ENCODE results near the gene LCNL1. TPM values are rescaled to one million over a fixed set of nuclear protein-coding genes. Genes with fewer than 3 reads are reported as not detected.

The LCNL1 gene
- total RNA-seq, 2 donors from 2014 or later: 1.4 to 2.2 TPM

GRCh38 chr9:137015976-137016375, 33.2 kb downstream of the LCNL1 start:
- TF ChIP-seq CTCF (conservative IDR thresholded peaks at IDR 0.05): no peak
- H3K4me1 Mint-ChIP-seq: no peaks in the 10 kb centered on the region
- Histone ChIP-seq H3K36me3 (ENCODE audit: control insufficient read depth, insufficient read depth, low read length) (no peaks in the 10 kb centered on the region), H3K4me1 (ENCODE audit: control insufficient read depth, insufficient read depth, low read length) (no peaks in the 10 kb centered on the region), H3K27me3 (ENCODE audit: control insufficient read depth, insufficient read depth, low read length, poor library complexity, severe bottlenecking) (no peaks in the 10 kb centered on the region), H3K9me3 (ENCODE audit: control insufficient read depth, low read length) (no peaks in the 10 kb centered on the region), H3K9ac (ENCODE audit: extremely low read depth, low read length, poor library complexity, severe bottlenecking) (no peak overlapping the region), H3K27ac (ENCODE audit: low read depth, low read length) (no peak overlapping the region), H3K4me3 (ENCODE audit: low read length) (no peak overlapping the region)
- H3K27ac Mint-ChIP-seq: no peak overlapping the region
- H3K9me3 Mint-ChIP-seq: peaks cover 1% of the 10 kb centered on the region
- H3K4me3 Mint-ChIP-seq: no peak overlapping the region
- 96 to 97% methylated on average over 13 to 21 of the region's 21 CpGs for WGBS, 2 experiments (ENCODE audit: insufficient coverage in 1 of 2, insufficient read length in 1 of 2)
- H3K27me3 Mint-ChIP-seq (ENCODE audit: insufficient read depth): no peaks in the 10 kb centered on the region
- no peak for DNase-seq
- H3K36me3 Mint-ChIP-seq (ENCODE audit: low read depth): peaks cover 6% of the 10 kb centered on the region

GRCh38 chr9:137016436-137016835, 33.6 kb downstream of the LCNL1 start:
- Histone ChIP-seq H3K27me3 (ENCODE audit: control insufficient read depth, insufficient read depth, low read length, poor library complexity, severe bottlenecking) (no peaks in the 10 kb centered on the region), H3K27ac (ENCODE audit: low read depth, low read length) (no peak overlapping the region), H3K36me3 (ENCODE audit: control insufficient read depth, insufficient read depth, low read length) (no peaks in the 10 kb centered on the region), H3K4me3 (ENCODE audit: low read length) (no peak overlapping the region), H3K9ac (ENCODE audit: extremely low read depth, low read length, poor library complexity, severe bottlenecking) (no peak overlapping the region), H3K4me1 (ENCODE audit: control insufficient read depth, insufficient read depth, low read length) (no peaks in the 10 kb centered on the region), H3K9me3 (ENCODE audit: control insufficient read depth, low read length) (no peaks in the 10 kb centered on the region)
- Mint-ChIP-seq H3K36me3 (ENCODE audit: low read depth) (peaks cover 6% of the 10 kb centered on the region), H3K9me3 (peaks cover 1% of the 10 kb centered on the region), H3K4me3 (no peak overlapping the region), H3K27me3 (ENCODE audit: insufficient read depth) (no peaks in the 10 kb centered on the region), H3K4me1 (no peaks in the 10 kb centered on the region), H3K27ac (no peak overlapping the region)
- WGBS, 2 experiments (ENCODE audit: insufficient coverage in 1 of 2, insufficient read length in 1 of 2): 92 to 93% methylated on average over 11 to 16 of the region's 16 CpGs
- no peak for DNase-seq
- TF ChIP-seq CTCF (conservative IDR thresholded peaks at IDR 0.05): no peak

- no peak for TF ChIP-seq CTCF (conservative IDR thresholded peaks at IDR 0.05)
Observed at GRCh38 chr9:137017071-137017470, 34.3 kb downstream of the LCNL1 start.

More at GRCh38 chr9:137017071-137017470, 34.3 kb downstream of the LCNL1 start:
- Mint-ChIP-seq H3K27me3 (ENCODE audit: insufficient read depth) (no peaks in the 10 kb centered on the region), H3K36me3 (ENCODE audit: low read depth) (peaks cover 6% of the 10 kb centered on the region), H3K9me3 (peaks cover 1% of the 10 kb centered on the region), H3K4me1 (no peaks in the 10 kb centered on the region), H3K27ac (no peak overlapping the region), H3K4me3 (no peak overlapping the region)
- H3K27me3 ChIP-seq (ENCODE audit: control insufficient read depth, insufficient read depth, low read length, poor library complexity, severe bottlenecking): no peaks in the 10 kb centered on the region
- 93 to 96% methylated on average over 22 to 28 of the region's 28 CpGs for WGBS, 2 experiments (ENCODE audit: insufficient coverage in 1 of 2, insufficient read length in 1 of 2)
- no peak for DNase-seq
- no peaks in the 10 kb centered on the region for H3K4me1 ChIP-seq (ENCODE audit: control insufficient read depth, insufficient read depth, low read length)
- no peak overlapping the region for H3K9ac ChIP-seq (ENCODE audit: extremely low read depth, low read length, poor library complexity, severe bottlenecking)
- no peak overlapping the region for H3K4me3 ChIP-seq (ENCODE audit: low read length)
- H3K27ac ChIP-seq (ENCODE audit: low read depth, low read length): no peak overlapping the region
- no peaks in the 10 kb centered on the region for H3K36me3 ChIP-seq (ENCODE audit: control insufficient read depth, insufficient read depth, low read length)
- no peaks in the 10 kb centered on the region for H3K9me3 ChIP-seq (ENCODE audit: control insufficient read depth, low read length)
